ENCODE results near the gene PFKP.

PFKP gene

DNA sequence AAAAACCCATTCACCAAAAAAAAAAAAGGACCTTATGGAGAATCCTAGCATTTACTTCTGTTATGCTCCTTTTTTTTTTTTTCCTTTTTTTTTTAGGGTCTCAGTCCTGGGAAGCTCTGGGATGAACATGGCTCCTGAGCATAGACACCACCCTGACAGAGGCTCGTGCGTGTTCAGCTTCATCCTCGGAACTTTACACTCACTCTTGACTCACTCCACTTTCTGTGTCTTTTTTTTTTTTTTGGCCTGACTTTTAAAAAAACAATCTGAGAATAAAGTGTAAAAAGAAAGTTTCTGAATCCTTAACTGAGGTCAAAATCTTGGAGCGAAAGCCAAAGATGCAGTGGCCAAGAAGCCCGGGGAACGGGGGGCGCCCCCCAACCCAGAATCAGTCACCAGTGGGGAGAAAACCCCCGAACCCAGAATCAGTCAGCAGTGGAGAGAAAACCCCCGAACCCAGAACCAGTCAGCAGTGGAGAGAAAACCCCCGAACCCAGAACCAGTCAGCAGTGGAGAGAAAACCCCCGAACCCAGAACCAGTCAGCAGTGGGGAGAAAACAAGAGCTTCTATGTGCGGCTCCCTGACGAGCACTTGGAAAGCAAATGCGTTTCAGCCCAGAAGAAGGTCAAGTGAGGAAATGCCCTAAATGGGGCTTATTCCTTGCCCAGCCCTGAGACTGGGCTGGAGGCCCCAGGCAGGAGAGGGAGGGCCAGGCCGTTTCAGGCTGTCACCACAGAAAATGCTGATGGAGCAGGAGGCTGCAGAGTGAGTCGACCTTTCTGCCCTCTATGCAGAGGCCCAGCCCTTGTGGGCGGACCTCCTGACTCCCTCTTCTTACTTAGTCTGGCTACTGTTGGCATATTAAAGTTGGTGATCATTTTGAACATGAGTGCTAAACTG, 19.0 kb upstream of the PFKP start:
- H3K4me2 ChIP-seq (ENCODE audit: insufficient read depth, low read length) = no peak overlapping the region
- H3K9me3 ChIP-seq (ENCODE audit: insufficient read depth, low read length, severe bottlenecking) = no peaks in the 10 kb centered on the region
- H3K79me2 ChIP-seq (ENCODE audit: insufficient read depth, low read length) = no peaks in the 10 kb centered on the region
- H3K4me1 ChIP-seq (ENCODE audit: insufficient read depth, low read length) = no peaks in the 10 kb centered on the region
- TF ChIP-seq, protein P1, sequence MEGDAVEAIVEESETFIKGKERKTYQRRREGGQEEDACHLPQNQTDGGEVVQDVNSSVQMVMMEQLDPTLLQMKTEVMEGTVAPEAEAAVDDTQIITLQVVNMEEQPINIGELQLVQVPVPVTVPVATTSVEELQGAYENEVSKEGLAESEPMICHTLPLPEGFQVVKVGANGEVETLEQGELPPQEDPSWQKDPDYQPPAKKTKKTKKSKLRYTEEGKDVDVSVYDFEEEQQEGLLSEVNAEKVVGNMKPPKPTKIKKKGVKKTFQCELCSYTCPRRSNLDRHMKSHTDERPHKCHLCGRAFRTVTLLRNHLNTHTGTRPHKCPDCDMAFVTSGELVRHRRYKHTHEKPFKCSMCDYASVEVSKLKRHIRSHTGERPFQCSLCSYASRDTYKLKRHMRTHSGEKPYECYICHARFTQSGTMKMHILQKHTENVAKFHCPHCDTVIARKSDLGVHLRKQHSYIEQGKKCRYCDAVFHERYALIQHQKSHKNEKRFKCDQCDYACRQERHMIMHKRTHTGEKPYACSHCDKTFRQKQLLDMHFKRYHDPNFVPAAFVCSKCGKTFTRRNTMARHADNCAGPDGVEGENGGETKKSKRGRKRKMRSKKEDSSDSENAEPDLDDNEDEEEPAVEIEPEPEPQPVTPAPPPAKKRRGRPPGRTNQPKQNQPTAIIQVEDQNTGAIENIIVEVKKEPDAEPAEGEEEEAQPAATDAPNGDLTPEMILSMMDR (IDR thresholded peaks at IDR 0.05; ENCODE audit: borderline replicate concordance, extremely low read depth, low read length, poor library complexity, severe bottlenecking) = no peak
- no peak for TF ChIP-seq EZH2 (IDR thresholded peaks at IDR 0.05; ENCODE audit: borderline replicate concordance, low read depth, low read length, severe bottlenecking)
- no peak for DNase-seq
- H3K27ac ChIP-seq (ENCODE audit: low read length) = no peak overlapping the region
- no peak overlapping the region for H3K4me3 ChIP-seq (ENCODE audit: low read depth in 1 of 2, low read length in 2 of 2)
- H3K36me3 ChIP-seq (ENCODE audit: insufficient read depth, low read length) = no peaks in the 10 kb centered on the region
- H2AFZ ChIP-seq (ENCODE audit: low read depth, low read length) = no peak overlapping the region
- no peak overlapping the region for H3K9ac ChIP-seq (ENCODE audit: low read depth, low read length)
- ATAC-seq (ENCODE audit: insufficient read depth, low read depth) = no peak
- H4K20me1 ChIP-seq (ENCODE audit: insufficient read depth, low read length) = no peaks in the 10 kb centered on the region
- no peaks in the 10 kb centered on the region for H3K27me3 ChIP-seq (ENCODE audit: insufficient read depth, low read length, poor library complexity)

DNA sequence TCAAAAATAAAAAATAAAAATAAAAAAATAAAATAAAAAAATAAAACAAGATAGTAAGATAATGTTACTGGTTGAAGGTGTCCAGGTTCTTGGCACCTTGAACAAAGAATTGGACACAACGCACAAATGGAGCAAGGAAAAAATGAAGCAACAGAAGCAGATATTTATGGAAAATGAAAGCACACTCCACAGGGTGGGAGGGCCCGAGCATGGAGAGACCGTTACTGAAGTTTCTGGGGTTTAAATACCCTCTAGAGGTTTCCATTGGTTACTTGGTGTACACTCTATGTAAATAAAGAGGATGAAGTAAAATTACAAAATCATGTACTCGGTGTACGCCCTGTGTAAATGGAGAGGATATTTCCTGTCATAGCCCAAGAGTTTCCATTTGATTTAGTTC, 15.7 kb upstream of the PFKP start:
- H2AFZ ChIP-seq (ENCODE audit: low read depth, low read length) = no peak overlapping the region

DNA sequence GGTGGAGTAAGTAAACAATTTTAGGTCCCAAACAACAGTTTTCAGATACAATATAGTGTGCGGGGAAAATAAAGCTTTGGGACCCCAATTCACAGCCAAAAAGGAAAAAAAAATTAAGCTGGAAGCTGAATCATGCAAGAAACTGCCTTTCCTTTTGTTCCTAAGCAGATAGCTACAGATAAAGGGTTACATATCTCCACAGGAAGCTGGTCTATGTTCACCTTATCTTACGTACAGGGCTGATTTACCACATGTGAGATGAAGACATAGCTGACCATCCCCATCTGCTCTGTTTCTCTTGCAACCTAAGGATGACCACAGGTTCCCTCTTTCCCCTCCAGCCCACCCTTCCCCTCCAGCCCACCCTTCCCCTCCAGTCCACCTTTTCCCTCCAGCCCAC, 14.2 kb upstream of the PFKP start:
- Histone ChIP-seq H3K4me1 (ENCODE audit: insufficient read depth, low read length) (0 out of 2 replicates have a peak, but pooled peaks cover 4% of the 10 kb centered on the region), H3K27me3 (ENCODE audit: insufficient read depth, low read length, poor library complexity) (peaks cover 6% of the 10 kb centered on the region), H2AFZ (ENCODE audit: low read depth, low read length) (no peak overlapping the region), H4K20me1 (ENCODE audit: insufficient read depth, low read length) (no peaks in the 10 kb centered on the region), H3K9me3 (ENCODE audit: insufficient read depth, low read length, severe bottlenecking) (no peaks in the 10 kb centered on the region), H3K27ac (ENCODE audit: low read length) (no peak overlapping the region), H3K79me2 (ENCODE audit: insufficient read depth, low read length) (no peaks in the 10 kb centered on the region), H3K4me2 (ENCODE audit: insufficient read depth, low read length) (no peak overlapping the region), H3K4me3 (ENCODE audit: low read depth in 1 of 2, low read length in 2 of 2) (no peak overlapping the region), H3K9ac (ENCODE audit: low read depth, low read length) (no peak overlapping the region), H3K36me3 (ENCODE audit: insufficient read depth, low read length) (no peaks in the 10 kb centered on the region)
- TF ChIP-seq, protein P1 (IDR thresholded peaks at IDR 0.05; ENCODE audit: borderline replicate concordance, extremely low read depth, low read length, poor library complexity, severe bottlenecking) = no peak
- no peak for TF ChIP-seq EZH2 (IDR thresholded peaks at IDR 0.05; ENCODE audit: borderline replicate concordance, low read depth, low read length, severe bottlenecking)
- DNase-seq (no peak), ATAC-seq (ENCODE audit: insufficient read depth, low read depth) (no peak)

More for the DNA sequence above, 15.7 kb upstream of the PFKP start:
- H3K27me3 ChIP-seq (ENCODE audit: insufficient read depth, low read length, poor library complexity) = peaks cover 2% of the 10 kb centered on the region
- H3K4me3 ChIP-seq (ENCODE audit: low read depth in 1 of 2, low read length in 2 of 2) = no peak overlapping the region
- no peak overlapping the region for H3K4me2 ChIP-seq (ENCODE audit: insufficient read depth, low read length)
- H3K9me3 ChIP-seq (ENCODE audit: insufficient read depth, low read length, severe bottlenecking) = no peaks in the 10 kb centered on the region
- H3K36me3 ChIP-seq (ENCODE audit: insufficient read depth, low read length) = no peaks in the 10 kb centered on the region
- ATAC-seq (ENCODE audit: insufficient read depth, low read depth) (no peak), DNase-seq (no peak)
- no peak overlapping the region for H3K9ac ChIP-seq (ENCODE audit: low read depth, low read length)
- no peak overlapping the region for H3K27ac ChIP-seq (ENCODE audit: low read length)
- TF ChIP-seq, protein P1 (IDR thresholded peaks at IDR 0.05; ENCODE audit: borderline replicate concordance, extremely low read depth, low read length, poor library complexity, severe bottlenecking) = no peak
- TF ChIP-seq EZH2 (IDR thresholded peaks at IDR 0.05; ENCODE audit: borderline replicate concordance, low read depth, low read length, severe bottlenecking) = no peak
- H4K20me1 ChIP-seq (ENCODE audit: insufficient read depth, low read length) = no peaks in the 10 kb centered on the region
- 0 out of 2 replicates have a peak, but pooled peaks cover 2% of the 10 kb centered on the region for H3K4me1 ChIP-seq (ENCODE audit: insufficient read depth, low read length)
- no peaks in the 10 kb centered on the region for H3K79me2 ChIP-seq (ENCODE audit: insufficient read depth, low read length)
